HUES64 (cell line): ENCODE measurements around the gene UNC45B.
"Not testable (repeated sequence)": the region's sequence is repeated elsewhere in the genome, so short reads cannot be mapped to it uniquely, and the experiment has no call there.

Experiments used
- H3K27ac ChIP-seq: 2 replicates; pipeline ENCODE4 v1.7.0; 2013; ENCODE audit warnings: low read depth, low read length, inconsistent platforms
- H3K27me3 ChIP-seq: 2 replicates; pipeline ENCODE4 v1.6.1; 2013; ENCODE audit warnings: mild to moderate bottlenecking, low read length; ENCODE audit not compliant: insufficient read depth
- H3K36me3 ChIP-seq: 2 replicates; pipeline ENCODE4 v1.6.1; 2013; ENCODE audit warnings: mild to moderate bottlenecking, low read length; ENCODE audit not compliant: insufficient read depth
- H3K4me1 ChIP-seq: 2 replicates; pipeline ENCODE4 v1.6.1; 2013; ENCODE audit warnings: mild to moderate bottlenecking, low read length, moderate library complexity; ENCODE audit not compliant: insufficient read depth
- H3K4me3 ChIP-seq: 2 replicates; pipeline ENCODE4 v1.5.1; 2013; ENCODE audit warnings: mild to moderate bottlenecking, low read length, moderate library complexity
- H3K9ac ChIP-seq: 2 replicates; pipeline ENCODE4 v1.6.1; 2013; ENCODE audit warnings: mild to moderate bottlenecking, low read depth, low read length
- H3K9me3 ChIP-seq: 2 replicates; pipeline ENCODE4 v1.6.1; 2013; ENCODE audit warnings: low read depth, low read length; ENCODE audit not compliant: insufficient read depth
- WGBS: fragments of 150-250, 120-280 bp; methylation state at CpG from one replicate; pipeline ENCODE4 v1.1.7; 2013; ENCODE audit warnings: missing lambda C conversion rate; 5-methylcytosine and 5-hydroxymethylcytosine counted together

The UNC45B gene

DNA sequence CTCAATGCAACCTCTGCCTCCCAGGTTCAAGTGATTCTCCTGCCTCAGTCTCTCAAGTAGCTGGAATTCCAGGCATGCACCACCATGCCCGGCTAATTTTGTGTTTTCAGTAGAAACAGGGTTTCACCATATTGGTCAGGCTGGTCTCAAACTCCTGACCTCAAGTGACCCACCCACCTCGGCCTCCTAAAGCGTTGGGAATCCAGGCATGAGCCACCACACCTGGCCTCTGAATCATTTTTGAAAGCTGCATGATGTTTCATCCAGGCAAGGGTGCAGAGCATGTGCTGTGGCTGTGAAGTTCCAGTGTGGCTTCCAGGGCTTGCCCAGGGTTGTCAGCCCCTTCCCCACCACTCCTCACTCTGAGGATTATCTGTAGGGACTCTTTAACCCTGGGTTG is 24.7 kb downstream of the UNC45B start:
- not testable (repeated sequence) for H3K27me3 ChIP-seq, H3K27ac ChIP-seq
- WGBS: 89% methylated on average over 3 of the region's 3 CpGs

DNA sequence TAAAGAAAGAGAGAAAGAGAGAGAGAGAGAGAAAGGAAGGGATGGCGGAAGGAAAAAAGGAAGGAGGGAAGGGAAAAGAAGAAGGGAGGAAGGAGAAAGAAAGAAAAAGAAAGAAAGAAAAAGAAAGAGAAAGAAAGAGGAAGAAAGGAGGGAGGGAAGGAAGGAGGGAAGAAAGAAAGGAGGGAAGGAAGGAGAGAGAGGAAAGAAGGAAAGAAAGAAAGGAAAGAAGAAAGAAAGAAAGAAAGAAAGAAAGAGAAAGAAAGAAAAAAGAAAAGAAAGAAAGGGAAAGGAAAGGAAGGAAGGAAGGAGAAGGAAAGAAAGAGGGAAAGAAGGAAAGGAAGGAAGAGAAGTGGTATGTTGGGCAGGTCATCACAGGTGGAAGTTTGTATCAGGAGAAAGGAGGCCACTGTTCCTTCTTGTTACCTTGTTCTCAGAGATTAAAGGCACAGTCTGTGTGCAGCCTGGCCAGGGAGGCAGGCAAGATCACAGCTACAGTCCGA is 27.3 kb downstream of the UNC45B start:
- Histone ChIP-seq H3K9me3 (no peaks in the 10 kb centered on the region), H3K27ac (no peak overlapping the region), H3K9ac (no peak overlapping the region), H3K4me1 (no peaks in the 10 kb centered on the region), H3K36me3 (no peaks in the 10 kb centered on the region), H3K27me3 (no peaks in the 10 kb centered on the region), H3K4me3 (no peak overlapping the region)
- WGBS: 91% methylated on average over 2 of the region's 2 CpGs

More for the DNA sequence above, 24.7 kb downstream of the UNC45B start:
- H3K4me3 ChIP-seq, H3K4me1 ChIP-seq, H3K9me3 ChIP-seq, H3K36me3 ChIP-seq, H3K9ac ChIP-seq: not testable (repeated sequence)

DNA sequence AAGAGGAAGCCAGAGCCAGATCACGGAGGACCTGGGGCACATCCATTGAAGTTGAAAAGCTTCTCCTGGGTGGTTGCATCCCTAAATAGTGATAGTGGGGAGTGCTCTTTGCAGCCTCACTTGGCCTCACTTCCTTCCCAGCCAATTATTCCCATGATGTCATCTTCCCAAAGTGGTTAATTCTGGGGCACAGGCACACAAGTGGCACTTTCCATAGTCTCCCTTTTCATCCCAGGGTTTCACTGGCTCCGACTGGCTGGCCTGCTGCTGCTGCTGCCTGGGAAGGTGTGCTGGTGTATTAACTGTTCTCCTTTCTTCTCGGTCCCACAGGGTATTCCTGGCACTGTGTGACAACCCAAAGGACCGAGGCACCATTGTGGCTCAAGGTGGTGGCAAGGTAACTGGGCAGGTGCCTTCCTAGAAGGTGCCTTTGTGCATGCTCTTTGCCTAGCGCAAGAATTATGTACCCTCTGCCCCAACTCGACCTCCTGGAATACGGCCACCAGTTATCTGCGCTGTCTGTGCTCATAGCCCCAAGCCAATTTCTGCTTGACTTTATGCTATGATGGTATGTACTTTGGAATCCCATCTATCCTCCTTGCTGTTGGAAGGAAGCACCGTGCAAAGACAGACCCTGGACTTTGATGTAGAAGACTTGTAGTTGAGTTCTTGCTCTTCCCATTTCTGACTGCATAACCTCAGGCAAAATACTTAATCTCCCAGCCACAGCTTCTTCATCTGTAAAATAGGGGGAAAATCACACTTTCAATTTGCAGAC is 28.2 kb downstream of the UNC45B start:
- H3K4me1 ChIP-seq: no peaks in the 10 kb centered on the region
- 90% methylated on average over 9 of the region's 9 CpGs for WGBS
- no peak overlapping the region for H3K9ac ChIP-seq
- H3K4me3 ChIP-seq: no peak overlapping the region
- no peaks in the 10 kb centered on the region for H3K36me3 ChIP-seq
- H3K27ac ChIP-seq: no peak overlapping the region
- H3K9me3 ChIP-seq: no peaks in the 10 kb centered on the region
- no peaks in the 10 kb centered on the region for H3K27me3 ChIP-seq

DNA sequence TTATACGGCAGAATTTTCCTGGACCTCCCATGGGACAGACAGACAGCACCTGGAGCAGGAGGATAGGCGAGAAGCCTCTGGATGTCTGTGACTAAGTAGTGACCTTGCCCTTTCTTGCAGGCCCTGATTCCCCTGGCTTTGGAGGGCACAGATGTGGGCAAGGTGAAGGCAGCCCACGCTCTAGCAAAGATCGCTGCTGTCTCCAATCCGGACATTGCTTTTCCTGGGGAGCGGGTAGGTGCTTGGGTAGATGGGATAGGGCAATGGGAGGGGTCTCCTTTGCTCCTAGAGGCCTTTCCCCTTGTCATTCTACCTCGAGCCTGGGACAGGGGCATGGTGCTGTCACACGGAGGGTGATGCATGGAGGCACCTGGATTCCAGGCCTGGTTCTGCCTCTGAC is 29.3 kb downstream of the UNC45B start:
- Histone ChIP-seq H3K9me3 (no peaks in the 10 kb centered on the region), H3K27me3 (no peaks in the 10 kb centered on the region), H3K9ac (no peak overlapping the region), H3K36me3 (no peaks in the 10 kb centered on the region), H3K4me3 (no peak overlapping the region), H3K27ac (no peak overlapping the region), H3K4me1 (no peaks in the 10 kb centered on the region)
- WGBS: 85% methylated on average over 8 of the region's 8 CpGs

DNA sequence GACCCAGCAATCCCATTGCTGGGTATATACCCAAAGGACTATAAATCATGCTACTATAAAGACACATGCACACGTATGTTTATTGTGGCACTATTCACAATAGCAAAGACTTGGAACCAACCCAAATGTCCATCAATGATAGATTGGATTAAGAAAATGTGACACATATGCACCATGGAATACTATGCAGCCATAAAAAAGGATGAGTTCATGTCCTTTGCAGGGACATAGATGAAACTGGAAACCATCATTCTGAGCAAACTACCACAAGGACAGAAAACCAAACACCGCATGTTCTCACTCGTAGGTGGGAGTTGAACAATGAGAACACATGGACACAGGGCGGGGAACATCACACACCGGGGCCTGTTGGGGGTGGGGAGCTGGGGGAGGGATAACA is 31.8 kb downstream of the UNC45B start:
- H3K36me3 ChIP-seq, H3K9me3 ChIP-seq, H3K27ac ChIP-seq, H3K9ac ChIP-seq, H3K4me1 ChIP-seq, H3K4me3 ChIP-seq, H3K27me3 ChIP-seq: not testable (repeated sequence)
- 94% methylated on average over 4 of the region's 5 CpGs for WGBS

DNA sequence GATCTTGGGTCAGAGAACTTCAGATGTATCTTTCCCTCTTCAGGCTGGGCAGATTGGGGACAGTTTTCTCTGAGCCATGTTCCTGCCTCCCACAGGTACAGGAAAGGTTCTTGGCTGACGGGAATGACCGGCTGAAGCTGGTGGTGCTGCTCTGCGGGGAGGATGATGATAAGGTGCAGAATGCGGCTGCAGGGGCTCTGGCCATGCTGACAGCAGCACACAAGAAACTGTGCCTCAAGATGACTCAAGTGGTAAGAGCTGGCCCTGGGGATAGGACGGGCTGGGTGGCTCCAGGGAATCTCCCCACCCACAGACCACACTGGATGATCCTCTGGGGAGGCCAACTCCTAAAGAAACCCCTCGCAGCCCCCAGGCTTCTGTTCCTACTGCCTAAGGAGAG is 35.7 kb downstream of the UNC45B start:
- Histone ChIP-seq H3K27ac (no peak overlapping the region), H3K4me1 (no peaks in the 10 kb centered on the region), H3K36me3 (no peaks in the 10 kb centered on the region), H3K4me3 (no peak overlapping the region), H3K9ac (no peak overlapping the region), H3K27me3 (0 out of 2 replicates have a peak, but pooled peaks cover 2% of the 10 kb centered on the region), H3K9me3 (no peaks in the 10 kb centered on the region)
- 80% methylated on average over 6 of the region's 6 CpGs for WGBS

DNA sequence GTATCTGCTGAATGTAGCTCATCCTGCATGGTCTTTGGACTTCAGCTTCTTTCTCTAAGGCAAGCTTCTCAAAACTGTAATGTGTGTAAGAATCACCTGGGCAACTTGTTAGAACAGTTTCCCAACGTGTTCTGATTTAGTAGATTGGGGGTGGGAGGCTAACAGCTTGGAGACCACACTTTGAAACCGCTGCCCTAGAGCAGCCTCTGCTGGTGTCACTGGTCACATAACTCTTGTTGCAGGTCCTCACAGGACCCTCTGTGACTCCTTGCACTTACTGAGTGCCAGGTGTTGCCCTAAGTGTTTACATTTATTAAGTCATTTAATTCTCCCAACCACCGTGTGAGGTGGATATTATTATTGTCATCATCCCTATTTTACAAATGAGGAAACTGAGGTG is 36.7 kb downstream of the UNC45B start:
- H3K36me3 ChIP-seq: no peaks in the 10 kb centered on the region
- H3K9me3 ChIP-seq: no peaks in the 10 kb centered on the region
- WGBS: 63% methylated on average over 2 of the region's 3 CpGs
- 0 out of 2 replicates have a peak, but pooled peaks cover 2% of the 10 kb centered on the region for H3K27me3 ChIP-seq
- H3K4me1 ChIP-seq: no peaks in the 10 kb centered on the region
- no peak overlapping the region for H3K27ac ChIP-seq
- no peak overlapping the region for H3K4me3 ChIP-seq
- no peak overlapping the region for H3K9ac ChIP-seq

DNA sequence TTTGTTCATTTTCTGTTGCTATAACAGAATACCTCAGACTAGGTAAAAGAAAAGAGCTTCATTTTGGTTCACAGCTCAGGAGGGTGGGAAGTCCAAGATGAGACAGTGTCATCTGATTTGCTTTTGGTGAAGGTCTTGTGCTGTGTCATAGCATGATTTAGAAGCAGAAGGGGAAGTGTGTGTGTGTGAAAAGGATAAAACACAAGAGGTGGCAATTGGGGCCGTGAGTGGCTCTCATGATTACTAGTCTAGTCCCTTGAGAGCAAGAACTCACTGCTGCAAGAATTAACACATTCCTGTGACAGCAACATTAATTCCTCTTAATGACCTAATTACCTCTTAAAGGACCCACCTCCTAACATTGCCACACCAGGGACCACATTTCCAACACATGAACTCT is 38.2 kb downstream of the UNC45B start:
- WGBS: 84% methylated on average over 1 of the region's 1 CpG
- no peaks in the 10 kb centered on the region for H3K36me3 ChIP-seq
- H3K4me1 ChIP-seq: no peaks in the 10 kb centered on the region
- H3K4me3 ChIP-seq: no peak overlapping the region
- no peaks in the 10 kb centered on the region for H3K9me3 ChIP-seq
- no peak overlapping the region for H3K27ac ChIP-seq
- no peak overlapping the region for H3K9ac ChIP-seq
- 0 out of 2 replicates have a peak, but pooled peaks cover 2% of the 10 kb centered on the region for H3K27me3 ChIP-seq

DNA sequence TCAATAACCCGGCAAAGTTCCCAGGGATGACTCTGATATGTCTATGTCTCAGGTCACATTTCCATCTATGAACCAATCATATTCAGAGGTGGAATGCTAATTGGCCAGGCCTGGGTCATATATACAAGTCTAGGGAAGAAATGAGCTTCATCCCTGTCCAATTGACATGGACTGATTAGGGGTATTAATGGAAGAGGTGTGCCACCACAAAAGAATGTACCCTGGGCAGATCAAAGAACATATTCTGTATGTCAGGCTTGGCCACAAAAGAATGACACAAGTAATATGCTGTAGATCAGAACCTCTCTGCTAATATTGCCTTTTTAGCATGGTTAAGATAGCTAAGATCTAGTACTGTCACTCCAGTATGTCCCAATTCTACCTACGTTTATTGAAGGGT is 39.9 kb downstream of the UNC45B start:
- no peak overlapping the region for H3K4me3 ChIP-seq
- 98% methylated on average over 2 of the region's 2 CpGs for WGBS

DNA sequence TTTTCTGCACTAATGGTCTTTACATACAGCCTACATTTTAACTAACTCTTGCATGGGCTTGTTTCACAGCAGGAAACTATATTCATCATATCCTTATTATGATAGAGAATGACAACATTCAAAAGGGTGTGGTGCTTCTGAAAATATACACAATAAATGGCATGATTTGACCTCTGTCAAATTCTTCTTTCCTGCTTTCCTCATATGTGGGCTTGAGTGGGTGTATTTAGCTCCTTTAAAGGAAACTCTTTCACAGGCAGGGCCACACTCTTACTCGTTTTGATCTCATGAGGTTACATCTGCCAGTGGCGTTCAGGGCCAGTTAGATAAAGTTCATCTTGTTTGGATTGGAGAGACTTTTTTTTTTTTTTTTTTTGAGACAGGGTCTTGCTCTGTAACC is 40.5 kb downstream of the UNC45B start:
- Histone ChIP-seq H3K9ac (no peak overlapping the region), H3K36me3 (no peaks in the 10 kb centered on the region), H3K27me3 (0 out of 2 replicates have a peak, but pooled peaks cover 2% of the 10 kb centered on the region), H3K4me3 (no peak overlapping the region), H3K27ac (no peak overlapping the region), H3K9me3 (no peaks in the 10 kb centered on the region), H3K4me1 (no peaks in the 10 kb centered on the region)
- 81% methylated on average over 2 of the region's 2 CpGs for WGBS

More for the DNA sequence above, 39.9 kb downstream of the UNC45B start:
- H3K9ac ChIP-seq: no peak overlapping the region
- H3K27me3 ChIP-seq: 0 out of 2 replicates have a peak, but pooled peaks cover 2% of the 10 kb centered on the region
- H3K9me3 ChIP-seq: no peaks in the 10 kb centered on the region
- no peaks in the 10 kb centered on the region for H3K36me3 ChIP-seq
- no peaks in the 10 kb centered on the region for H3K4me1 ChIP-seq
- H3K27ac ChIP-seq: no peak overlapping the region

DNA sequence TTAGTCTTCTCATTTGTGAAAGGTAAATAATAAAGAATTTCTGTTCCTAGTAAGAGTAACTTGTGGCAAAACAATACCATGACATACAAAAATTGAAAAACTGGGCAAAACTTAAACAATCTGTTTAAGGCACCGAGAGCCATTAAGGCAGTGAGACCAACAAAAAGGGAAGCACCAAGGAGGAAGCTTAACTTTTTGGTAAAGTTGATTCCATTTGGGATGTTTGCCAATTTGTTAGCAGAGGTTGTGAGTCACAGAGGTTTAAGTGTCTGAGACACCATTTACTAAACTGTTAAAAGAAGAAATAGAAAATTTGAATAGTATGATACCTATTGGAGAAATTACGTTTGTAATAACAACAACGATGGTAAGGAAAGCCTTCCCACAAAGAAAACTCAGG is 41.7 kb downstream of the UNC45B start:
- Histone ChIP-seq H3K36me3 (no peaks in the 10 kb centered on the region), H3K27me3 (0 out of 2 replicates have a peak, but pooled peaks cover 2% of the 10 kb centered on the region), H3K4me1 (no peaks in the 10 kb centered on the region), H3K9ac (no peak overlapping the region), H3K27ac (no peak overlapping the region), H3K9me3 (no peaks in the 10 kb centered on the region), H3K4me3 (no peak overlapping the region)
- 91% methylated on average over 3 of the region's 3 CpGs for WGBS
